ENCODE results near the gene CAPZA2. TPM values are rescaled to one million over a fixed set of nuclear protein-coding genes. Genes with fewer than 3 reads are reported as not detected.
A peak's percentile ranks its signal among the peaks of the same experiment; 100 is the strongest.

CAPZA2 gene
- total and polyA plus RNA-seq, 9 of the 15 experiments (the other 6 are each of a cell fraction or from before 2014, with no cell fraction given) = 67.0 to 524 (median 176) TPM

GRCh38 chr7:116862951-116863670 is 724 bp downstream of the CAPZA2 start (continued):
- TF ChIP-seq PRDM10 (IDR thresholded peaks at IDR 0.05; ENCODE audit: partially characterized antibody) = peak; percentile 68
- TF ChIP-seq ATF4 (CRISPR knock-in tag; IDR thresholded peaks at IDR 0.05) = 0 out of 2 replicates have a peak, but pooled peaks have one; percentile 5
- TF ChIP-seq ZFP1 (CRISPR knock-in tag; IDR thresholded peaks at IDR 0.05) = peak; percentile 19; the same call in 1 of the 2 replicates
- TF ChIP-seq ATF6 (CRISPR knock-in tag; IDR thresholded peaks at IDR 0.05) = peak; percentile 64; the same call in 1 of the 2 replicates
- TF ChIP-seq SUPT5H (IDR thresholded peaks at IDR 0.05) = no peak
- no peak for TF ChIP-seq ZNF318 (IDR thresholded peaks at IDR 0.05; ENCODE audit: borderline replicate concordance in 1 of 2, low read depth in 1 of 2)
- TF ChIP-seq UBTF (IDR thresholded peaks at IDR 0.05; ENCODE audit: borderline replicate concordance in 1 of 2, low read depth in 2 of 2, low read length in 2 of 2) = peak in 1 of 2 experiments; percentile 54; a peak in 1 of 4 replicates

All from K562 (cell line).